Lower lobe of right lung (tissue), 2 donors: Measurements from ENCODE around the gene EPHA5. TPM values are rescaled to one million over a fixed set of nuclear protein-coding genes. Genes with fewer than 3 reads are reported as not detected.

ENCODE experiments used
- ATAC-seq, 2 donors: fragments of 200-7000 bp; cut with Tn5 transposase; one replicate each; pipeline ENCODE4 v1.9.1; 2020 to 2022; ENCODE audit warnings: mild to moderate bottlenecking in 2 of 2, moderate library complexity in 2 of 2
- DNase-seq: peaks from one replicate; pipeline ENCODE4 v3.0.0-alpha.2; 2020
- H3K27ac ChIP-seq: fragments of 200-600 bp; one replicate; pipeline ENCODE4 v1.8.0; 2022
- H3K27me3 ChIP-seq: fragments of 200-600 bp; one replicate; pipeline ENCODE4 v1.8.0; 2022; ENCODE audit warnings: low read depth
- H3K36me3 ChIP-seq: fragments of 200-600 bp; one replicate; pipeline ENCODE4 v1.8.0; 2022; ENCODE audit warnings: mild to moderate bottlenecking
- H3K4me1 ChIP-seq: fragments of 200-600 bp; one replicate; pipeline ENCODE4 v1.8.0; 2022
- H3K4me3 ChIP-seq: fragments of 200-600 bp; one replicate; pipeline ENCODE4 v1.8.0; 2022; ENCODE audit warnings: mild to moderate bottlenecking
- H3K9me3 ChIP-seq: fragments of 200-600 bp; one replicate; pipeline ENCODE4 v1.8.0; 2022
- CTCF ChIP-seq: fragments of 200-600 bp; IDR thresholded peaks from one replicate; pipeline ENCODE4 v1.8.0; 2022; ENCODE audit warnings: antibody characterized with exemption, mild to moderate bottlenecking
- intact Hi-C: fragments of 100-400 bp; cut with DNase I; formaldehyde crosslinking; loops from one replicate; pipeline ENCODE4 v1.11.0; 2022
- total RNA-seq: library from RNA; stranded (reverse); fragmentation: NEBNext Ultra II Directional; extraction: Animal tissue kit (Norgen Biotek cat#: 25700); gene quantifications from one replicate; pipeline ENCODE4 v1.2.1, GENCODE V29; 2021
- donor health status: DM: no; HTN: yes; CAD: no; lungs with severe emphysema.

EPHA5 gene
- total RNA-seq, 1 donor from 2014 or later: 0.09 TPM

- Histone ChIP-seq H3K36me3 (no peaks in the 10 kb centered on the region), H3K27me3 (no peaks in the 10 kb centered on the region), H3K27ac (no peak overlapping the region), H3K9me3 (no peaks in the 10 kb centered on the region), H3K4me1 (no peaks in the 10 kb centered on the region), H3K4me3 (no peak overlapping the region)
- DNase-seq (no peak), ATAC-seq (no peak)
- intact Hi-C loops: no loop called here
- no peak for TF ChIP-seq CTCF
Measured at GRCh38 chr4:65502131-65502701, 168.1 kb downstream of the EPHA5 start.

GRCh38 chr4:65498606-65499005, 171.7 kb downstream of the EPHA5 start:
- intact Hi-C loops: no loop called here
- no peak for ATAC-seq
- TF ChIP-seq CTCF: no peak
- Histone ChIP-seq H3K9me3 (no peaks in the 10 kb centered on the region), H3K27ac (no peak overlapping the region), H3K4me1 (no peaks in the 10 kb centered on the region), H3K27me3 (no peaks in the 10 kb centered on the region), H3K4me3 (no peak overlapping the region), H3K36me3 (no peaks in the 10 kb centered on the region)
- no peak for DNase-seq

GRCh38 chr4:65495439-65495838, 174.8 kb downstream of the EPHA5 start:
- Histone ChIP-seq H3K27ac (no peak overlapping the region), H3K4me3 (no peak overlapping the region), H3K9me3 (no peaks in the 10 kb centered on the region), H3K4me1 (no peaks in the 10 kb centered on the region), H3K36me3 (no peaks in the 10 kb centered on the region), H3K27me3 (no peaks in the 10 kb centered on the region)
- intact Hi-C loops: no loop called here
- no peak for TF ChIP-seq CTCF
- DNase-seq: no peak
- no peak for ATAC-seq

- ATAC-seq (no peak), DNase-seq (no peak)
- Histone ChIP-seq H3K4me1 (no peaks in the 10 kb centered on the region), H3K4me3 (no peak overlapping the region), H3K27me3 (no peaks in the 10 kb centered on the region), H3K27ac (no peak overlapping the region), H3K36me3 (no peaks in the 10 kb centered on the region), H3K9me3 (no peaks in the 10 kb centered on the region)
- intact Hi-C loops: no loop called here
- no peak for TF ChIP-seq CTCF
Measured at GRCh38 chr4:65482410-65482809, 187.9 kb downstream of the EPHA5 start.

- DNase-seq: no peak
- ATAC-seq: no peak
- intact Hi-C loops: no loop called here
- no peaks in the 10 kb centered on the region for H3K4me1 ChIP-seq
- H3K4me3 ChIP-seq: no peak overlapping the region
- no peaks in the 10 kb centered on the region for H3K9me3 ChIP-seq
- no peaks in the 10 kb centered on the region for H3K27me3 ChIP-seq
- H3K36me3 ChIP-seq: no peaks in the 10 kb centered on the region
- no peak overlapping the region for H3K27ac ChIP-seq
- no peak for TF ChIP-seq CTCF
Measured at GRCh38 chr4:65472531-65472930, 197.8 kb downstream of the EPHA5 start.
